HCT116 (cell line): ENCODE data around the gene SPINT2. TPM values are rescaled to one million over a fixed set of nuclear protein-coding genes. Genes with fewer than 3 reads are reported as not detected.

Experiments
- ATAC-seq: fragments of 200-7000 bp; cut with Tn5 transposase; 2 replicates; pipeline ENCODE4 v1.9.1; 2020; ENCODE audit warnings: mild to moderate bottlenecking, moderate library complexity
- BruUV-seq: library from RNA; stranded (reverse); fragments of 400-500 nt; replicated peaks from 2 replicates; lab custom pipeline; 2021; lab: Mats Ljungman, UMichigan
- CTCF ChIA-PET: fragments of 300-600 bp; sonication (Branson Sonifier 250); formaldehyde crosslinking; loops from one replicate; lab custom pipeline; 2021; ENCODE audit warnings: antibody characterized with exemption; lab: Charles Lee
- POLR2A ChIA-PET: fragments of 300-600, 350-600 bp; sonication (Branson Sonifier 250); formaldehyde crosslinking; loops from one replicate; lab custom pipeline; 2021; ENCODE audit warnings: antibody characterized with exemption; lab: Charles Lee
- RAD21 ChIA-PET, 2 experiments: fragments of 300-600 bp; sonication (Branson Sonifier 250); formaldehyde crosslinking; loops; one replicate each; lab custom pipeline; 2023; ENCODE audit warnings: low total read pairs in 2 of 2; ENCODE audit not compliant: uncharacterized antibody in 2 of 2, unreplicated experiment in 2 of 2, low non-redundant PET in 1 of 2; lab: Charles Lee
- DNase-seq: peaks from one replicate; pipeline ENCODE4 v3.0.0-alpha.2; 2010; ENCODE audit warnings: low read depth, low spot score
- H2AFZ ChIP-seq: fragments of 200-600 bp; shearing (Covaris generic), sonication (generic); 2 replicates; pipeline ENCODE4 v1.6.1; 2017; ENCODE audit warnings: low read depth, mixed run types, mixed read lengths, antibody characterized with exemption, low read length; ENCODE audit not compliant: poor library complexity, severe bottlenecking
- H3K27ac ChIP-seq: 2 replicates; pipeline ENCODE4 v1.5.1; 2012; ENCODE audit warnings: low read depth, low read length
- H3K27me3 ChIP-seq: fragments of 200-600 bp; sonication (generic); 2 replicates; pipeline ENCODE4 v1.6.1; 2016; ENCODE audit warnings: mixed run types, low read length, mixed read lengths; ENCODE audit not compliant: insufficient read depth
- H3K36me3 ChIP-seq, 2 experiments: fragments of 200-500 bp in 1 of 2; fragments of 200-600 bp in 1 of 2; sonication (Bioruptor generic) in 1 of 2; sonication (generic) in 1 of 2; 2 replicates each; pipeline versions ENCODE4 v1.5.1 to v1.6.1; 2014 to 2016; ENCODE audit warnings: low read length in 2 of 2, inconsistent platforms in 1 of 2, mixed read lengths in 1 of 2, mixed run types in 1 of 2; ENCODE audit not compliant: insufficient read depth in 2 of 2, control insufficient read depth in 1 of 2
- H3K4me1 ChIP-seq, 2 experiments: fragments of 200-600 bp in 1 of 2; sonication (generic) in 1 of 2; 2 replicates each; pipeline versions ENCODE4 v1.5.1 to v1.6.1; 2012 to 2017; ENCODE audit warnings: low read length in 2 of 2, inconsistent platforms in 1 of 2, mild to moderate bottlenecking in 1 of 2, mixed read lengths in 1 of 2, mixed run types in 1 of 2, moderate library complexity in 1 of 2; ENCODE audit not compliant: insufficient read depth in 2 of 2, control insufficient read depth in 1 of 2
- H3K4me2 ChIP-seq: fragments of 200-600 bp; sonication (generic); 2 replicates; pipeline ENCODE4 v1.6.1; 2017; ENCODE audit warnings: mixed run types, low read length, mixed read lengths
- H3K4me3 ChIP-seq, 2 experiments: fragments of 200-600 bp in 1 of 2; sonication (generic) in 1 of 2; replicated peaks in 1 of 2; 2 replicates each; pipeline ENCODE4 v1.5.1; 2011 to 2016; ENCODE audit warnings: low read length in 2 of 2, control low read depth in 1 of 2, low read depth in 1 of 2, mild to moderate bottlenecking in 1 of 2, mixed read lengths in 1 of 2, mixed run types in 1 of 2
- H3K79me2 ChIP-seq: fragments of 200-600 bp; sonication (generic); 2 replicates; pipeline ENCODE4 v1.6.1; 2017; ENCODE audit warnings: mild to moderate bottlenecking, mixed run types, low read length, moderate library complexity, mixed read lengths; ENCODE audit not compliant: insufficient read depth
- H3K9ac ChIP-seq: fragments of 200-600 bp; sonication (generic); 2 replicates; pipeline ENCODE4 v1.6.1; 2016; ENCODE audit warnings: low read length, mixed read lengths
- H3K9me2 ChIP-seq: fragments of 200-600 bp; sonication (generic), shearing (Covaris generic); 2 replicates; pipeline ENCODE4 v1.6.1; 2017; ENCODE audit warnings: mixed run types, mild to moderate bottlenecking, moderate library complexity; ENCODE audit not compliant: insufficient read depth
- H3K9me3 ChIP-seq, 2 experiments: fragments of 200-500 bp in 1 of 2; fragments of 200-600 bp in 1 of 2; sonication (Bioruptor generic) in 1 of 2; sonication (generic) in 1 of 2; 2 replicates each; pipeline ENCODE4 v1.6.1; 2014 to 2017; ENCODE audit warnings: low read length in 2 of 2, mixed read lengths in 2 of 2, inconsistent platforms in 1 of 2, low read depth in 1 of 2, mild to moderate bottlenecking in 1 of 2, mixed run types in 1 of 2, moderate library complexity in 1 of 2; ENCODE audit not compliant: control insufficient read depth in 1 of 2, insufficient read depth in 1 of 2
- H4K20me1 ChIP-seq: fragments of 200-600 bp; sonication (generic), shearing (Covaris generic); 2 replicates; pipeline ENCODE4 v1.6.1; 2017; ENCODE audit warnings: mixed run types, mild to moderate bottlenecking, moderate library complexity; ENCODE audit not compliant: insufficient read depth
- ATF3 ChIP-seq: IDR thresholded peaks from 2 replicates; pipeline ENCODE4 v1.6.1; 2012
- CBX3 ChIP-seq: IDR thresholded peaks from 2 replicates; pipeline ENCODE4 v1.6.1; 2012; ENCODE audit warnings: low read depth
- CEBPB ChIP-seq: IDR thresholded peaks from 2 replicates; pipeline ENCODE4 v1.6.1; 2012; ENCODE audit warnings: low read depth
- CTCF ChIP-seq, 3 experiments: fragments of 200-600 bp in 1 of 3; sonication (generic) in 1 of 3; IDR thresholded peaks in 2 of 3; conservative IDR thresholded peaks in 1 of 3; 2 replicates each; pipeline ENCODE4 v1.5.1; 2012 to 2017; ENCODE audit warnings: low read depth in 2 of 3, low read length in 2 of 3, antibody characterized with exemption in 1 of 3, borderline replicate concordance in 1 of 3, control low read depth in 1 of 3, mild to moderate bottlenecking in 1 of 3, mixed read lengths in 1 of 3, mixed run types in 1 of 3, moderate library complexity in 1 of 3; ENCODE audit not compliant: insufficient read depth in 1 of 3
- EGR1 ChIP-seq: IDR thresholded peaks from 2 replicates; pipeline ENCODE4 v1.6.1; 2012; ENCODE audit warnings: low read depth
- ELF1 ChIP-seq: IDR thresholded peaks from 2 replicates; pipeline ENCODE4 v1.6.1; 2012; ENCODE audit warnings: low read depth, borderline replicate concordance
- EZH2 ChIP-seq: fragments of 200-600 bp; sonication (generic); IDR thresholded peaks from 2 replicates; pipeline ENCODE4 v1.6.1; 2017; ENCODE audit warnings: antibody characterized with exemption, mixed run types
- EZH2phosphoT487 ChIP-seq: fragments of 200-600 bp; IDR thresholded peaks from 2 replicates; pipeline ENCODE4 v1.6.1; 2018; ENCODE audit warnings: antibody characterized with exemption, borderline replicate concordance
- JUND ChIP-seq: IDR thresholded peaks from 2 replicates; pipeline ENCODE4 v1.6.1; 2012
- MAX ChIP-seq: IDR thresholded peaks from 2 replicates; pipeline ENCODE4 v1.6.1; 2012
- POLR2AphosphoS5 ChIP-seq: IDR thresholded peaks from 2 replicates; pipeline ENCODE4 v1.6.1; 2011; ENCODE audit warnings: mild to moderate bottlenecking, low read depth, low read length, moderate library complexity
- RAD21 ChIP-seq: IDR thresholded peaks from 2 replicates; pipeline ENCODE4 v1.6.1; 2012; ENCODE audit warnings: low read depth, mild to moderate bottlenecking
- REST ChIP-seq: IDR thresholded peaks from 2 replicates; pipeline ENCODE4 v1.6.1; 2012; ENCODE audit warnings: low read depth
- SIN3A ChIP-seq: IDR thresholded peaks from 2 replicates; pipeline ENCODE4 v1.6.1; 2012; ENCODE audit warnings: low read depth
- SP1 ChIP-seq: IDR thresholded peaks from 2 replicates; pipeline ENCODE4 v1.6.1; 2012; ENCODE audit warnings: low read depth
- SRF ChIP-seq: IDR thresholded peaks from 2 replicates; pipeline ENCODE4 v1.6.1; 2012; ENCODE audit warnings: low read depth
- TCF7L2 ChIP-seq: IDR thresholded peaks from 2 replicates; pipeline ENCODE4 v1.7.0; 2011; ENCODE audit warnings: borderline replicate concordance, inconsistent platforms; ENCODE audit not compliant: insufficient read depth, insufficient read length; ENCODE audit errors: extremely low read depth
- YY1 ChIP-seq: IDR thresholded peaks from 2 replicates; pipeline ENCODE4 v1.6.1; 2011; ENCODE audit warnings: low read length, low read depth, moderate library complexity, mild to moderate bottlenecking; ENCODE audit not compliant: insufficient replicate concordance; ENCODE audit errors: extremely low read depth
- ZBTB33 ChIP-seq: IDR thresholded peaks from 2 replicates; pipeline ENCODE4 v1.6.1; 2011; ENCODE audit warnings: mild to moderate bottlenecking, low read length, moderate library complexity; ENCODE audit not compliant: insufficient replicate concordance; ENCODE audit errors: extremely low read depth
- ZFX ChIP-seq: fragments of 450-650 bp; IDR thresholded peaks from 2 replicates; pipeline ENCODE4 v1.6.1; 2017
- intact Hi-C: fragments of 100-400 bp; cut with micrococcal nuclease; formaldehyde crosslinking; loops from 2 replicates; pipeline ENCODE4 v1.10.0; 2022
- total RNA-seq: library from RNA; stranded (reverse); gene quantifications from one replicate; pipeline ENCODE4 v1.2.1, GENCODE V29; 2021; ENCODE audit not compliant: unreplicated experiment

SPINT2 gene
- total RNA-seq, 1 experiment from 2014 or later: 500 TPM

- ATAC-seq: no peak
- ChIA-PET RAD21 (no interaction called here), POLR2A (no interaction called here), CTCF (no interaction called here)
- Histone ChIP-seq H3K79me2 (no peaks in the 10 kb centered on the region), H3K4me2 (no peak overlapping the region), H3K27ac (no peak overlapping the region), H3K9me2 (no peaks in the 10 kb centered on the region), H3K9ac (no peak overlapping the region), H3K27me3 (no peaks in the 10 kb centered on the region), H3K36me3 (no peaks in the 10 kb centered on the region), H2AFZ (no peak overlapping the region), H3K9me3 (no peaks in the 10 kb centered on the region), H3K4me3 (no peak overlapping the region), H4K20me1 (no peaks in the 10 kb centered on the region), H3K4me1 (peaks cover 0 to 16% of the 10 kb centered on the region in 2 experiments; a peak in 1 of 4 replicates)
- intact Hi-C loops: no loop called here
- BruUV-seq: no TSS peak
- no peak for DNase-seq
- TF ChIP-seq CTCF (IDR thresholded peaks at IDR 0.05 in 2 of 3, conservative IDR thresholded peaks at IDR 0.05 in 1 of 3; ENCODE audit: borderline replicate concordance in 1 of 3, insufficient read depth in 1 of 3, low read depth in 2 of 3, low read length in 2 of 3) (no peak), ATF3 (no peak), POLR2AphosphoS5 (no peak), MAX (no peak), ZBTB33 (no peak), SRF (no peak), SP1 (no peak), EZH2phosphoT487 (no peak), EGR1 (no peak), ZFX (no peak), EZH2 (no peak), TCF7L2 (no peak), REST (no peak), SIN3A (no peak), RAD21 (no peak), JUND (no peak), CEBPB (no peak), YY1 (no peak), ELF1 (no peak), CBX3 (no peak)
Observed at GRCh38 chr19:38253788-38254187, 10.6 kb upstream of the SPINT2 start.
